OCI-LY3 (cell line): ENCODE data around the gene RBM26.

Source experiments
- CTCF ChIP-seq: fragments of 200-600, 300-600 bp; sonication (generic); IDR thresholded peaks from 2 replicates; pipeline ENCODE4 v1.5.1; 2014; ENCODE audit warnings: antibody characterized with exemption, low read length, low read depth
- EZH2phosphoT487 ChIP-seq: fragments of 200-600 bp; shearing (Covaris generic); IDR thresholded peaks from 2 replicates; pipeline ENCODE4 v1.6.1; 2018; ENCODE audit warnings: antibody characterized with exemption, mixed run types, low read depth

- TF ChIP-seq CTCF (no peak), EZH2phosphoT487 (no peak)
These were observed 36.8 kb downstream of the RBM26 start for GRCh38 chr13:79369226-79369625.
